GM23338 (cell line): ENCODE measurements around the gene EVI2B. TPM values are rescaled to one million over a fixed set of nuclear protein-coding genes. Genes with fewer than 3 reads are reported as not detected.

Experiments
- ATAC-seq: fragments of 200-7000 bp; cut with Tn5 transposase; 3 replicates; pipeline ENCODE4 v1.9.1; 2020
- DNase-seq: peaks from one replicate; pipeline ENCODE4 v3.0.0-alpha.2; 2015; ENCODE audit warnings: low spot score
- H2AFZ ChIP-seq: fragments of 200-600 bp; sonication (generic); 2 replicates; pipeline ENCODE4 v1.8.0; 2016; ENCODE audit warnings: antibody characterized with exemption, mild to moderate bottlenecking, moderate library complexity
- H3F3A ChIP-seq: fragments of 200-600 bp; sonication (generic); replicated peaks from 2 replicates; pipeline ENCODE4 v1.8.0; 2017; ENCODE audit warnings: antibody characterized with exemption, mixed run types, low read depth
- H3K27ac ChIP-seq: fragments of 200-600 bp; sonication (generic); 2 replicates; pipeline ENCODE4 v1.6.1; 2016; ENCODE audit warnings: low read depth
- H3K27me3 ChIP-seq: fragments of 200-600 bp; sonication (generic); 2 replicates; pipeline ENCODE4 v1.8.0; 2016; ENCODE audit warnings: mild to moderate bottlenecking, mixed run types, moderate library complexity; ENCODE audit not compliant: insufficient read depth
- H3K36me3 ChIP-seq: fragments of 200-600 bp; sonication (generic); 2 replicates; pipeline ENCODE4 v1.8.0; 2016; ENCODE audit warnings: mild to moderate bottlenecking; ENCODE audit not compliant: insufficient read depth
- H3K4me1 ChIP-seq: fragments of 200-600 bp; sonication (generic); 2 replicates; pipeline ENCODE4 v1.8.0; 2016; ENCODE audit warnings: mild to moderate bottlenecking, moderate library complexity; ENCODE audit not compliant: insufficient read depth
- H3K4me2 ChIP-seq: fragments of 200-600 bp; sonication (generic); 2 replicates; pipeline ENCODE4 v1.7.1; 2017; ENCODE audit warnings: mixed run types
- H3K4me3 ChIP-seq: fragments of 200-600 bp; sonication (generic); 2 replicates; pipeline ENCODE4 v1.6.1; 2016; ENCODE audit warnings: mixed run types
- H3K79me2 ChIP-seq: fragments of 200-600 bp; sonication (generic); replicated peaks from 2 replicates; pipeline ENCODE4 v1.8.0; 2017; ENCODE audit warnings: mild to moderate bottlenecking; ENCODE audit not compliant: insufficient read depth
- H3K9me2 ChIP-seq: fragments of 200-600 bp; sonication (generic); 2 replicates; pipeline ENCODE4 v1.8.0; 2017; ENCODE audit not compliant: insufficient read depth
- H4K20me1 ChIP-seq: fragments of 200-600 bp; sonication (generic); replicated peaks from 2 replicates; pipeline ENCODE4 v1.8.0; 2017; ENCODE audit warnings: mild to moderate bottlenecking; ENCODE audit not compliant: insufficient read depth
- H3K27ac Mint-ChIP-seq: 2 replicates; pipeline ENCODE4 v1.8.0; 2020; ENCODE audit warnings: inconsistent platforms, mild to moderate bottlenecking, moderate library complexity, mixed read lengths
- H3K27me3 Mint-ChIP-seq: 3 replicates; pipeline ENCODE4 v1.8.0; 2022; ENCODE audit warnings: low read depth, mild to moderate bottlenecking, moderate library complexity, mixed read lengths, inconsistent platforms; ENCODE audit not compliant: insufficient read depth, poor library complexity
- H3K36me3 Mint-ChIP-seq: 3 replicates; pipeline ENCODE4 v1.8.0; 2021; ENCODE audit warnings: low read depth, mild to moderate bottlenecking, inconsistent platforms, moderate library complexity, mixed read lengths
- H3K4me1 Mint-ChIP-seq: 3 replicates; pipeline ENCODE4 v1.8.0; 2020; ENCODE audit warnings: mild to moderate bottlenecking, inconsistent platforms, mixed read lengths
- H3K4me3 Mint-ChIP-seq: 3 replicates; pipeline ENCODE4 v1.8.0; 2021; ENCODE audit warnings: moderate library complexity, mild to moderate bottlenecking, inconsistent platforms, mixed read lengths
- H3K9me3 Mint-ChIP-seq: 3 replicates; pipeline ENCODE4 v1.8.0; 2020; ENCODE audit warnings: moderate library complexity, mild to moderate bottlenecking, inconsistent platforms, mixed read lengths
- ETS1 ChIP-seq: IDR thresholded peaks from 2 replicates; pipeline ENCODE4 v1.6.1; 2016; ENCODE audit warnings: antibody characterized with exemption
- EZH2 ChIP-seq: fragments of 200-600 bp; sonication (generic); IDR thresholded peaks from one replicate; pipeline ENCODE4 v1.8.0; 2017; ENCODE audit warnings: antibody characterized with exemption, mild to moderate bottlenecking, low read depth; ENCODE audit not compliant: unreplicated experiment
- EZH2phosphoT487 ChIP-seq: fragments of 200-600 bp; sonication (generic); IDR thresholded peaks from one replicate; pipeline ENCODE4 v1.8.1; 2018; ENCODE audit warnings: antibody characterized with exemption; ENCODE audit not compliant: unreplicated experiment
- NANOG ChIP-seq: IDR thresholded peaks from 2 replicates; pipeline ENCODE4 v1.6.1; 2016; ENCODE audit warnings: antibody characterized with exemption, borderline replicate concordance
- POLR2AphosphoS5 ChIP-seq: IDR thresholded peaks from 2 replicates; pipeline ENCODE4 v1.6.1; 2016; ENCODE audit warnings: antibody characterized with exemption, low read depth
- STAT1 ChIP-seq: IDR thresholded peaks from one replicate; pipeline ENCODE4 v1.6.1; 2016; ENCODE audit warnings: antibody characterized with exemption; ENCODE audit not compliant: unreplicated experiment
- ZNF114 ChIP-seq: fragments of 250-450 bp; sonication (Bioruptor Pico); IDR thresholded peaks from 2 replicates; pipeline ENCODE4 v1.5.0; 2020; ENCODE audit warnings: mild to moderate bottlenecking, moderate library complexity
- ZNF331 ChIP-seq: fragments of 250-450 bp; sonication (Bioruptor Pico); IDR thresholded peaks from 2 replicates; pipeline ENCODE4 v1.5.0; 2020; ENCODE audit warnings: low read depth, mild to moderate bottlenecking, moderate library complexity
- polyA plus RNA-seq: library from polyadenylated mRNA; unstranded; fragments of >200 nt; fragmentation: Nextera tagmentation; extraction: Ambion mirVana; gene quantifications from 2 replicates; pipeline ENCODE4 v1.2.1, GENCODE V29; 2016
- total RNA-seq: library from RNA; depleted of rRNA; stranded (reverse); fragments of >200 nt; shearing (Covaris generic); gene quantifications from 2 replicates; pipeline ENCODE4 v1.2.3, GENCODE V29; 2014
- TF ChIP-seq, protein P1 (sequence below): fragments of 250-450 bp; sonication (Bioruptor Pico); IDR thresholded peaks from 2 replicates; pipeline ENCODE4 v1.5.0; 2020; ENCODE audit warnings: mild to moderate bottlenecking, moderate library complexity
- TF ChIP-seq, protein P2 (sequence below), 2 experiments: fragments of 200-600 bp in 1 of 2; sonication (generic) in 1 of 2; conservative IDR thresholded peaks; 2 replicates each; pipeline versions ENCODE4 v1.5.1 to v1.6.1; 2016 to 2017; ENCODE audit warnings: antibody characterized with exemption in 2 of 2, low read depth in 2 of 2, mild to moderate bottlenecking in 2 of 2, moderate library complexity in 1 of 2
- TF ChIP-seq, protein P3 (sequence below): IDR thresholded peaks from one replicate; pipeline ENCODE4 v1.6.1; 2018; ENCODE audit warnings: antibody characterized with exemption; ENCODE audit not compliant: unreplicated experiment

The EVI2B gene
- total and polyA plus RNA-seq, 2 experiments from 2014 or later: 0.18 TPM; not detected in 1

- TF ChIP-seq, protein P1, sequence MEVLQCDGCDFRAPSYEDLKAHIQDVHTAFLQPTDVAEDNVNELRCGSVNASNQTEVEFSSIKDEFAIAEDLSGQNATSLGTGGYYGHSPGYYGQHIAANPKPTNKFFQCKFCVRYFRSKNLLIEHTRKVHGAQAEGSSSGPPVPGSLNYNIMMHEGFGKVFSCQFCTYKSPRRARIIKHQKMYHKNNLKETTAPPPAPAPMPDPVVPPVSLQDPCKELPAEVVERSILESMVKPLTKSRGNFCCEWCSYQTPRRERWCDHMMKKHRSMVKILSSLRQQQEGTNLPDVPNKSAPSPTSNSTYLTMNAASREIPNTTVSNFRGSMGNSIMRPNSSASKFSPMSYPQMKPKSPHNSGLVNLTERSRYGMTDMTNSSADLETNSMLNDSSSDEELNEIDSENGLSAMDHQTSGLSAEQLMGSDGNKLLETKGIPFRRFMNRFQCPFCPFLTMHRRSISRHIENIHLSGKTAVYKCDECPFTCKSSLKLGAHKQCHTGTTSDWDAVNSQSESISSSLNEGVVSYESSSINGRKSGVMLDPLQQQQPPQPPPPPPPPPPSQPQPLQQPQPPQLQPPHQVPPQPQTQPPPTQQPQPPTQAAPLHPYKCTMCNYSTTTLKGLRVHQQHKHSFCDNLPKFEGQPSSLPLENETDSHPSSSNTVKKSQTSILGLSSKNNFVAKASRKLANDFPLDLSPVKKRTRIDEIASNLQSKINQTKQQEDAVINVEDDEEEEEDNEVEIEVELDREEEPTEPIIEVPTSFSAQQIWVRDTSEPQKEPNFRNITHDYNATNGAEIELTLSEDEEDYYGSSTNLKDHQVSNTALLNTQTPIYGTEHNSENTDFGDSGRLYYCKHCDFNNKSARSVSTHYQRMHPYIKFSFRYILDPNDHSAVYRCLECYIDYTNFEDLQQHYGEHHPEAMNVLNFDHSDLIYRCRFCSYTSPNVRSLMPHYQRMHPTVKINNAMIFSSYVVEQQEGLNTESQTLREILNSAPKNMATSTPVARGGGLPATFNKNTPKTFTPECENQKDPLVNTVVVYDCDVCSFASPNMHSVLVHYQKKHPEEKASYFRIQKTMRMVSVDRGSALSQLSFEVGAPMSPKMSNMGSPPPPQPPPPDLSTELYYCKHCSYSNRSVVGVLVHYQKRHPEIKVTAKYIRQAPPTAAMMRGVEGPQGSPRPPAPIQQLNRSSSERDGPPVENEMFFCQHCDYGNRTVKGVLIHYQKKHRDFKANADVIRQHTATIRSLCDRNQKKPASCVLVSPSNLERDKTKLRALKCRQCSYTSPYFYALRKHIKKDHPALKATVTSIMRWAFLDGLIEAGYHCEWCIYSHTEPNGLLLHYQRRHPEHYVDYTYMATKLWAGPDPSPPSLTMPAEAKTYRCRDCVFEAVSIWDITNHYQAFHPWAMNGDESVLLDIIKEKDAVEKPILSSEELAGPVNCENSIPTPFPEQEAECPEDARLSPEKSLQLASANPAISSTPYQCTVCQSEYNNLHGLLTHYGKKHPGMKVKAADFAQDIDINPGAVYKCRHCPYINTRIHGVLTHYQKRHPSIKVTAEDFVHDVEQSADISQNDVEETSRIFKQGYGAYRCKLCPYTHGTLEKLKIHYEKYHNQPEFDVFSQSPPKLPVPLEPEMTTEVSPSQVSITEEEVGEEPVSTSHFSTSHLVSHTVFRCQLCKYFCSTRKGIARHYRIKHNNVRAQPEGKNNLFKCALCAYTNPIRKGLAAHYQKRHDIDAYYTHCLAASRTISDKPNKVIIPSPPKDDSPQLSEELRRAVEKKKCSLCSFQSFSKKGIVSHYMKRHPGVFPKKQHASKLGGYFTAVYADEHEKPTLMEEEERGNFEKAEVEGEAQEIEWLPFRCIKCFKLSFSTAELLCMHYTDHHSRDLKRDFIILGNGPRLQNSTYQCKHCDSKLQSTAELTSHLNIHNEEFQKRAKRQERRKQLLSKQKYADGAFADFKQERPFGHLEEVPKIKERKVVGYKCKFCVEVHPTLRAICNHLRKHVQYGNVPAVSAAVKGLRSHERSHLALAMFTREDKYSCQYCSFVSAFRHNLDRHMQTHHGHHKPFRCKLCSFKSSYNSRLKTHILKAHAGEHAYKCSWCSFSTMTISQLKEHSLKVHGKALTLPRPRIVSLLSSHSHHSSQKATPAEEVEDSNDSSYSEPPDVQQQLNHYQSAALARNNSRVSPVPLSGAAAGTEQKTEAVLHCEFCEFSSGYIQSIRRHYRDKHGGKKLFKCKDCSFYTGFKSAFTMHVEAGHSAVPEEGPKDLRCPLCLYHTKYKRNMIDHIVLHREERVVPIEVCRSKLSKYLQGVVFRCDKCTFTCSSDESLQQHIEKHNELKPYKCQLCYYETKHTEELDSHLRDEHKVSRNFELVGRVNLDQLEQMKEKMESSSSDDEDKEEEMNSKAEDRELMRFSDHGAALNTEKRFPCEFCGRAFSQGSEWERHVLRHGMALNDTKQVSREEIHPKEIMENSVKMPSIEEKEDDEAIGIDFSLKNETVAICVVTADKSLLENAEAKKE (CRISPR knock-in tag): no peak
- TF ChIP-seq, protein P2, sequence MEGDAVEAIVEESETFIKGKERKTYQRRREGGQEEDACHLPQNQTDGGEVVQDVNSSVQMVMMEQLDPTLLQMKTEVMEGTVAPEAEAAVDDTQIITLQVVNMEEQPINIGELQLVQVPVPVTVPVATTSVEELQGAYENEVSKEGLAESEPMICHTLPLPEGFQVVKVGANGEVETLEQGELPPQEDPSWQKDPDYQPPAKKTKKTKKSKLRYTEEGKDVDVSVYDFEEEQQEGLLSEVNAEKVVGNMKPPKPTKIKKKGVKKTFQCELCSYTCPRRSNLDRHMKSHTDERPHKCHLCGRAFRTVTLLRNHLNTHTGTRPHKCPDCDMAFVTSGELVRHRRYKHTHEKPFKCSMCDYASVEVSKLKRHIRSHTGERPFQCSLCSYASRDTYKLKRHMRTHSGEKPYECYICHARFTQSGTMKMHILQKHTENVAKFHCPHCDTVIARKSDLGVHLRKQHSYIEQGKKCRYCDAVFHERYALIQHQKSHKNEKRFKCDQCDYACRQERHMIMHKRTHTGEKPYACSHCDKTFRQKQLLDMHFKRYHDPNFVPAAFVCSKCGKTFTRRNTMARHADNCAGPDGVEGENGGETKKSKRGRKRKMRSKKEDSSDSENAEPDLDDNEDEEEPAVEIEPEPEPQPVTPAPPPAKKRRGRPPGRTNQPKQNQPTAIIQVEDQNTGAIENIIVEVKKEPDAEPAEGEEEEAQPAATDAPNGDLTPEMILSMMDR (conservative IDR thresholded peaks at IDR 0.05; ENCODE audit: low read depth in 2 of 2): no peak
- no peak for TF ChIP-seq EZH2
- no peak for TF ChIP-seq EZH2phosphoT487
- no peak for TF ChIP-seq ZNF331
- TF ChIP-seq POLR2AphosphoS5: no peak
Observed at GRCh38 chr17:31296142-31296541, 17.7 kb downstream of the EVI2B start (continued).

- no peaks in the 10 kb centered on the region for H4K20me1 ChIP-seq
- Mint-ChIP-seq H3K27me3 (peaks cover 2% of the 10 kb centered on the region), H3K9me3 (no peaks in the 10 kb centered on the region)
- no peak for TF ChIP-seq ETS1
- TF ChIP-seq ZNF331: no peak
- no peak for TF ChIP-seq NANOG
- TF ChIP-seq ZNF114 (CRISPR knock-in tag): no peak
- TF ChIP-seq, protein P2 (conservative IDR thresholded peaks at IDR 0.05; ENCODE audit: low read depth in 2 of 2): no peak
- TF ChIP-seq, protein P3, sequence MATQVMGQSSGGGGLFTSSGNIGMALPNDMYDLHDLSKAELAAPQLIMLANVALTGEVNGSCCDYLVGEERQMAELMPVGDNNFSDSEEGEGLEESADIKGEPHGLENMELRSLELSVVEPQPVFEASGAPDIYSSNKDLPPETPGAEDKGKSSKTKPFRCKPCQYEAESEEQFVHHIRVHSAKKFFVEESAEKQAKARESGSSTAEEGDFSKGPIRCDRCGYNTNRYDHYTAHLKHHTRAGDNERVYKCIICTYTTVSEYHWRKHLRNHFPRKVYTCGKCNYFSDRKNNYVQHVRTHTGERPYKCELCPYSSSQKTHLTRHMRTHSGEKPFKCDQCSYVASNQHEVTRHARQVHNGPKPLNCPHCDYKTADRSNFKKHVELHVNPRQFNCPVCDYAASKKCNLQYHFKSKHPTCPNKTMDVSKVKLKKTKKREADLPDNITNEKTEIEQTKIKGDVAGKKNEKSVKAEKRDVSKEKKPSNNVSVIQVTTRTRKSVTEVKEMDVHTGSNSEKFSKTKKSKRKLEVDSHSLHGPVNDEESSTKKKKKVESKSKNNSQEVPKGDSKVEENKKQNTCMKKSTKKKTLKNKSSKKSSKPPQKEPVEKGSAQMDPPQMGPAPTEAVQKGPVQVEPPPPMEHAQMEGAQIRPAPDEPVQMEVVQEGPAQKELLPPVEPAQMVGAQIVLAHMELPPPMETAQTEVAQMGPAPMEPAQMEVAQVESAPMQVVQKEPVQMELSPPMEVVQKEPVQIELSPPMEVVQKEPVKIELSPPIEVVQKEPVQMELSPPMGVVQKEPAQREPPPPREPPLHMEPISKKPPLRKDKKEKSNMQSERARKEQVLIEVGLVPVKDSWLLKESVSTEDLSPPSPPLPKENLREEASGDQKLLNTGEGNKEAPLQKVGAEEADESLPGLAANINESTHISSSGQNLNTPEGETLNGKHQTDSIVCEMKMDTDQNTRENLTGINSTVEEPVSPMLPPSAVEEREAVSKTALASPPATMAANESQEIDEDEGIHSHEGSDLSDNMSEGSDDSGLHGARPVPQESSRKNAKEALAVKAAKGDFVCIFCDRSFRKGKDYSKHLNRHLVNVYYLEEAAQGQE: no peak
- no peak for TF ChIP-seq STAT1
- no peak for TF ChIP-seq EZH2
Observed at GRCh38 chr17:31295489-31295871, 18.4 kb downstream of the EVI2B start.

More at GRCh38 chr17:31295489-31295871, 18.4 kb downstream of the EVI2B start:
- H3K36me3 Mint-ChIP-seq: no peaks in the 10 kb centered on the region
- Histone ChIP-seq H3F3A (no peaks in the 10 kb centered on the region), H3K27ac (no peak overlapping the region), H2AFZ (no peak overlapping the region), H3K36me3 (no peaks in the 10 kb centered on the region), H3K4me1 (peaks cover 10% of the 10 kb centered on the region; the same call in 1 of the 2 replicates), H3K9me2 (no peaks in the 10 kb centered on the region), H3K4me2 (no peak overlapping the region), H3K4me3 (no peak overlapping the region), H3K79me2 (no peaks in the 10 kb centered on the region), H3K27me3 (no peaks in the 10 kb centered on the region)
- H3K4me3 Mint-ChIP-seq: no peak overlapping the region
- DNase-seq (no peak), ATAC-seq (no peak)
- H3K27ac Mint-ChIP-seq: no peak overlapping the region
- peaks cover 15% of the 10 kb centered on the region for H3K4me1 Mint-ChIP-seq
